Activated B cell treated with CpG ODN at 0.5 μM for 24 hours (primary cell): Measurements from ENCODE around the gene MYCBP. TPM values are rescaled to one million over a fixed set of nuclear protein-coding genes. Genes with fewer than 3 reads are reported as not detected.

Experiments
- ATAC-seq: fragments of 200-7000 bp; cut with Tn5 transposase; one replicate; pipeline ENCODE4 v1.10.0; 2021; ENCODE audit warnings: low read depth, mild to moderate bottlenecking, moderate library complexity
- CTCF ChIA-PET: fragments of 350-600 bp; sonication (Branson Sonifier 250); formaldehyde crosslinking; loops from one replicate; lab custom pipeline; 2021; ENCODE audit warnings: antibody characterized with exemption; lab: Charles Lee
- POLR2A ChIA-PET: fragments of 350-600 bp; sonication (Branson Sonifier 250); formaldehyde crosslinking; loops from one replicate; lab custom pipeline; 2021; ENCODE audit warnings: antibody characterized with exemption; lab: Charles Lee
- DNase-seq: peaks from one replicate; pipeline ENCODE4 v3.0.0; 2022
- H3K27ac Mint-ChIP-seq: one replicate; pipeline ENCODE4 v1.8.0; 2020; ENCODE audit warnings: mixed read lengths
- H3K27me3 Mint-ChIP-seq: one replicate; pipeline ENCODE4 v1.8.0; 2021; ENCODE audit warnings: mixed read lengths
- H3K36me3 Mint-ChIP-seq: one replicate; pipeline ENCODE4 v1.8.0; 2021; ENCODE audit warnings: low read depth, mixed read lengths
- H3K4me1 Mint-ChIP-seq: one replicate; pipeline ENCODE4 v1.8.0; 2021; ENCODE audit warnings: mixed read lengths
- H3K4me3 Mint-ChIP-seq: one replicate; pipeline ENCODE4 v1.8.0; 2020; ENCODE audit warnings: mild to moderate bottlenecking, mixed read lengths
- H3K9me3 Mint-ChIP-seq: one replicate; pipeline ENCODE4 v1.8.0; 2020; ENCODE audit warnings: mixed read lengths
- intact Hi-C: fragments of 100-400 bp; cut with micrococcal nuclease; formaldehyde crosslinking; loops from one replicate; pipeline ENCODE4 v1.15.1; 2024
- total RNA-seq: library from RNA; stranded (reverse); gene quantifications from 2 replicates; pipeline ENCODE4 v1.2.3, GENCODE V29; 2022
- TF ChIP-seq, protein P1 (sequence below): fragments of 200-600 bp; IDR thresholded peaks from one replicate; pipeline ENCODE4 v1.8.0; 2022; ENCODE audit warnings: antibody characterized with exemption, mild to moderate bottlenecking

The MYCBP gene
- total RNA-seq, 1 donor from 2014 or later, result 18.6 TPM

DNA sequence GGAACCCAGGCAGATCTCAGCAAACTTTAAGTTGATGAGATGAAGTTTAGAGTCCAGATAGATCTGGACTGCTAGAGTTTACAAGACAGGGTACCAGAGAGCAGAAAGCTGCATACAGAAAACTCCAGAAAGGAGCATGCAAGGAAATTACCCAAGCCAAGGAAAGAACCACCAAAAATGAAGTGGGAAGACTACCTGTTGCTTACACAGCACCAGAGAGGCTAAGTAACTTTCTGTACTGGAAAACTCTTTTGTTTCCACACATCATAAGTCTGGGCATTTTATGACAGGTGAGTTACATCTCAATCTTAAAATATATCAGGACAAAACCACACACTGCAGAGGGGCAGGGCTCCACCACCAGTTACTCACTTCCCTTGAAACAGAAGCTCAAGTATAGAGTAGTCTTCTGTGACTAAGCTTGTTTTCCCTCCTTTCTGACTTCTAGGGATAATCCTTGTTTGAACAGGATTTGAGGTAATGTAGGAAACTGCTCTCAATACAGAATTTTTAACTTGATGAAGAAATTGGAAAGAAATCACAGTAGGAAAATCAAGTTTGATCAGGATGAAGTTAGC is 25.6 kb upstream of the MYCBP start:
- H3K27me3 Mint-ChIP-seq, result no peaks in the 10 kb centered on the region
- TF ChIP-seq, protein P1, sequence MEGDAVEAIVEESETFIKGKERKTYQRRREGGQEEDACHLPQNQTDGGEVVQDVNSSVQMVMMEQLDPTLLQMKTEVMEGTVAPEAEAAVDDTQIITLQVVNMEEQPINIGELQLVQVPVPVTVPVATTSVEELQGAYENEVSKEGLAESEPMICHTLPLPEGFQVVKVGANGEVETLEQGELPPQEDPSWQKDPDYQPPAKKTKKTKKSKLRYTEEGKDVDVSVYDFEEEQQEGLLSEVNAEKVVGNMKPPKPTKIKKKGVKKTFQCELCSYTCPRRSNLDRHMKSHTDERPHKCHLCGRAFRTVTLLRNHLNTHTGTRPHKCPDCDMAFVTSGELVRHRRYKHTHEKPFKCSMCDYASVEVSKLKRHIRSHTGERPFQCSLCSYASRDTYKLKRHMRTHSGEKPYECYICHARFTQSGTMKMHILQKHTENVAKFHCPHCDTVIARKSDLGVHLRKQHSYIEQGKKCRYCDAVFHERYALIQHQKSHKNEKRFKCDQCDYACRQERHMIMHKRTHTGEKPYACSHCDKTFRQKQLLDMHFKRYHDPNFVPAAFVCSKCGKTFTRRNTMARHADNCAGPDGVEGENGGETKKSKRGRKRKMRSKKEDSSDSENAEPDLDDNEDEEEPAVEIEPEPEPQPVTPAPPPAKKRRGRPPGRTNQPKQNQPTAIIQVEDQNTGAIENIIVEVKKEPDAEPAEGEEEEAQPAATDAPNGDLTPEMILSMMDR, result no peak
- DNase-seq (no peak), ATAC-seq (no peak)
- CTCF ChIA-PET, result no interaction called here
- H3K36me3 Mint-ChIP-seq, result no peaks in the 10 kb centered on the region
- intact Hi-C loops, result no loop called here
- H3K9me3 Mint-ChIP-seq, result no peaks in the 10 kb centered on the region
- no peaks in the 10 kb centered on the region for H3K4me1 Mint-ChIP-seq
- no peak overlapping the region for H3K4me3 Mint-ChIP-seq
- H3K27ac Mint-ChIP-seq, result no peak overlapping the region
- POLR2A ChIA-PET, result no interaction called here

DNA sequence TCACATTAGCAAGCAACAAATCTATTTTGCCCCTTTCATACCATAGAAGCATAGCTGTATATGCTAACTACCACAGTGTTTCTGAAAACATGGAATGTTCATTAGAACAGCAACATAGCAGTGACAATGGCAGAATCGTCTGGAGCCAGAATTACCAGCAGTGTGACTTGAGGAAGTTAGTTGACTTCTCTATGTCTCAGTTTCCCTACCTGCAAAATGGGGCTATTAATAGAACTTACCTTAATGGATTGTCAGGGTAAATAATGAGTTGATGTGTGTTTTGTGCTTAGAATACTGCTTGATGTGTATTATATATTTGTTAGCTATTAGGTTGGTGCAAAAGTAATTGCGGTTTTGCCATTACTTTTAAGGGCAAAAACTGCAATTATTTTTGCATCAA is 23.0 kb upstream of the MYCBP start:
- TF ChIP-seq, protein P1, result no peak
- no peaks in the 10 kb centered on the region for H3K9me3 Mint-ChIP-seq
- no peaks in the 10 kb centered on the region for H3K27me3 Mint-ChIP-seq
- ATAC-seq (no peak), DNase-seq (no peak)
- no peak overlapping the region for H3K27ac Mint-ChIP-seq
- intact Hi-C loops, result no loop called here
- no peaks in the 10 kb centered on the region for H3K36me3 Mint-ChIP-seq
- POLR2A ChIA-PET, result no interaction called here
- no peaks in the 10 kb centered on the region for H3K4me1 Mint-ChIP-seq
- CTCF ChIA-PET, result no interaction called here
- H3K4me3 Mint-ChIP-seq, result no peak overlapping the region

DNA sequence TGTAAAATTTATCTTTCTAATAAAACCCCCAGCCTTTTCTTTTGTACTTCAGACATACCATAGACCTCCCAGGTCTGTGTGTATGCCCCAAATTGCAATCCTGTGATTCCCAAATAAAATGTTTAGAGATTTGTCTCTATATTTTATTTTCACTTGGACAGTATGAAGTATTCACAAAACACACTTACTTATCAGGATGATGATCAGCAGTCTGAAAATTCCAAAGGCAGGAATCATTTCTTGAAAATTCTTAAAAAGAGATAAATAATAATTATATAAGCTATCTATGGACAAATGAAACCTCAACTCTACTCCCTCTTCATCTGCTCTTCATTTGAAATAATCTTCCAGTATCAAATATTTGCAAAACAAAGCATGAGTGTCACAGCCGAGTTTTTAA is 19.8 kb upstream of the MYCBP start:
- no peaks in the 10 kb centered on the region for H3K9me3 Mint-ChIP-seq
- no peak for ATAC-seq
- CTCF ChIA-PET, result no interaction called here

DNA sequence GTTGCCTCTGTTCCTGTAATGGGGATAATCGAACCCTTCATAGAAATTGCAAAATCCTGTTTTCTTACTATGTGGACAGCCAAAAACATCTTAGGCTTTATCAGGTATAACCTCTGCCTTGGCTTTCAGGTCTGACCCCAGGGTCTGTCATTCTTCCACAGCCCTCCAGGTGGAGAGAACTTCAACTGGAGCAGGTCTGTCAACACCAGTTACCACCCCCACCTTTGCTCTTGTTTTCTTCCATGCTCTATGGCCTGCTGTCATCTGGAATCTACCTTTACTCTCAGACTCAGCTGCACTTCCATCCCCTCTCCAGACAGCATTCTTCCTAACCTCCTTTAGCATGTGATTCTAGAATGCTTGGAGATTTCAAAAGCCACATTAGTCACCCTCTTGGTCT is 18.6 kb upstream of the MYCBP start:
- DNase-seq (no peak), ATAC-seq (no peak)
- no peaks in the 10 kb centered on the region for H3K36me3 Mint-ChIP-seq
- no peak overlapping the region for H3K27ac Mint-ChIP-seq
- H3K4me1 Mint-ChIP-seq, result no peaks in the 10 kb centered on the region
- no peaks in the 10 kb centered on the region for H3K27me3 Mint-ChIP-seq
- TF ChIP-seq, protein P1, result no peak
- no peaks in the 10 kb centered on the region for H3K9me3 Mint-ChIP-seq
- no peak overlapping the region for H3K4me3 Mint-ChIP-seq
- ChIA-PET POLR2A (no interaction called here), CTCF (no interaction called here)
- intact Hi-C loops, result no loop called here

More for the DNA sequence above, 19.8 kb upstream of the MYCBP start:
- Mint-ChIP-seq H3K27ac (no peak overlapping the region), H3K36me3 (no peaks in the 10 kb centered on the region), H3K4me3 (no peak overlapping the region), H3K4me1 (no peaks in the 10 kb centered on the region), H3K27me3 (no peaks in the 10 kb centered on the region)
- TF ChIP-seq, protein P1, result no peak
- POLR2A ChIA-PET, result no interaction called here
- no peak for DNase-seq
- intact Hi-C loops, result no loop called here

DNA sequence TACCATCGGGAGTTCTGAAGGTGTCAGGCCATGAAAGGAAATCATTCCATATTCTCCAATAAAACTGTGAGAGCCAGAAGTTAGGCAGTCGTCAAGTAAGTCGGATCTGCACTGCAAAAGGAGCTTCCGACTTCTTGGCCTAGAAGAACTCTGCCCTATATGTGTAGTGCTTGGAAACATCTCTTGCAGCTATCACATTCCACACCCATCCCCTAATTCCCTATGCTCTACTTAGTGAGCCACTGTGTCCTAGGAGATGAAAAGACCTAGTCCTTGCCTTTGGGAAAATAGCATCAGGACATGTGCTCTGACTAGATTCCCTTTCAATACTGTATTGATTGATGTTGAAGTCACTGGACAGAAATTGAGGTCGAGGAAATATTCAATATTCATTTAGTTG is 16.4 kb upstream of the MYCBP start:
- ChIA-PET POLR2A (no interaction called here), CTCF (no interaction called here)
- ATAC-seq (no peak), DNase-seq (no peak)
- intact Hi-C loops, result no loop called here
- Mint-ChIP-seq H3K4me3 (no peak overlapping the region), H3K4me1 (no peaks in the 10 kb centered on the region), H3K27ac (no peak overlapping the region), H3K27me3 (no peaks in the 10 kb centered on the region), H3K9me3 (no peaks in the 10 kb centered on the region), H3K36me3 (no peaks in the 10 kb centered on the region)
- TF ChIP-seq, protein P1, result no peak
